ENCODE data around the gene NR6A1.

- TF ChIP-seq CTCF (conservative IDR thresholded peaks at IDR 0.05; ENCODE audit: low read length) (no peak), EZH2phosphoT487 (IDR thresholded peaks at IDR 0.05; ENCODE audit: borderline replicate concordance, low read depth, low read length) (no peak)
Measured at GRCh38 chr9:124743686-124744348, 27.3 kb downstream of the NR6A1 start.
